Colonic mucosa (tissue), 4 donors: ENCODE results near the gene UNC5C. TPM values are rescaled to one million over a fixed set of nuclear protein-coding genes. Genes with fewer than 3 reads are reported as not detected.

Experiments
- DNase-seq: peaks from one replicate; pipeline ENCODE4 v3.0.0-alpha.2; 2020
- H3K27ac ChIP-seq: fragments of 200-600 bp; one replicate; pipeline ENCODE4 v1.8.0; 2021
- H3K27me3 ChIP-seq: fragments of 200-600 bp; one replicate; pipeline ENCODE4 v1.8.0; 2021
- H3K36me3 ChIP-seq: fragments of 200-600 bp; one replicate; pipeline ENCODE4 v1.8.0; 2021
- H3K4me1 ChIP-seq: fragments of 200-600 bp; one replicate; pipeline ENCODE4 v1.8.0; 2021; ENCODE audit warnings: mild to moderate bottlenecking
- H3K4me3 ChIP-seq: fragments of 200-600 bp; one replicate; pipeline ENCODE4 v1.8.0; 2021
- H3K9ac ChIP-seq, 2 donors: one replicate each; pipeline ENCODE4 v1.7.0; 2013; ENCODE audit warnings: control low read depth in 2 of 2, low read depth in 2 of 2, low read length in 2 of 2
- H3K9me3 ChIP-seq: fragments of 200-600 bp; one replicate; pipeline ENCODE4 v1.8.0; 2021
- intact Hi-C: fragments of 100-400 bp; cut with DNase I; formaldehyde crosslinking; loops from one replicate; pipeline ENCODE4 v1.14.1; 2022
- total RNA-seq, 2 donors: library from RNA; stranded (reverse); fragmentation: NEBNext Ultra II Directional in 1 of 2; extraction: Animal tissue kit (Norgen Biotek cat#: 25700) in 1 of 2; gene quantifications; one replicate each; pipeline ENCODE4 v1.2.1, GENCODE V29; 2021
- TF ChIP-seq, protein P1 (sequence below): fragments of 200-600 bp; IDR thresholded peaks from one replicate; pipeline ENCODE4 v1.8.0; 2022; ENCODE audit warnings: antibody characterized with exemption, mild to moderate bottlenecking
- donor health status: healthy.
- donor health status: DM: no; HTN: no; CAD: no.
- donor health status: DM: no; HTN: no; CAD: no.

The UNC5C gene
- total RNA-seq, 2 donors from 2014 or later = 3.9 to 4.2 TPM

DNA sequence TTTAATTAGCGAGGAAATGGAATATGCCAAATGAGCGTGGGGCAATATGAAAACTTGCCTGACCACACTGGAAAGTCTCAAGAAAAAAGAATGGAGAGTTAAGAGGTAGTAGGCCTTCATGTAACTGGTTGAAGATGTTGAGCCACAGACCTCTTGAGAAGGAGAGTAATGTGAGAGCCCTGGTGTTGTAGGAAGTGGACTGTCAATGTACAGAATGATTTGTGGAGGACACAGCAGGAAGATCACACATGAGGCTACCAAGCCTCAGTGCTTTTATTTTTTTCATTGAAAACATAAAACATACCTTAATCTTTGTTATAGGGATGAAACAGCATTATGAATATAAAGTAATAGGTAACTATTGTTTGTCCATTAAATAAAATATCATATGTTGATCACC, 331.6 kb downstream of the UNC5C start:
- Histone ChIP-seq H3K9ac (no peak overlapping the region), H3K36me3 (no peaks in the 10 kb centered on the region), H3K4me1 (no peaks in the 10 kb centered on the region), H3K9me3 (no peaks in the 10 kb centered on the region), H3K27ac (no peak overlapping the region), H3K4me3 (no peak overlapping the region), H3K27me3 (no peaks in the 10 kb centered on the region)
- intact Hi-C loops = no loop called here
- TF ChIP-seq, protein P1, sequence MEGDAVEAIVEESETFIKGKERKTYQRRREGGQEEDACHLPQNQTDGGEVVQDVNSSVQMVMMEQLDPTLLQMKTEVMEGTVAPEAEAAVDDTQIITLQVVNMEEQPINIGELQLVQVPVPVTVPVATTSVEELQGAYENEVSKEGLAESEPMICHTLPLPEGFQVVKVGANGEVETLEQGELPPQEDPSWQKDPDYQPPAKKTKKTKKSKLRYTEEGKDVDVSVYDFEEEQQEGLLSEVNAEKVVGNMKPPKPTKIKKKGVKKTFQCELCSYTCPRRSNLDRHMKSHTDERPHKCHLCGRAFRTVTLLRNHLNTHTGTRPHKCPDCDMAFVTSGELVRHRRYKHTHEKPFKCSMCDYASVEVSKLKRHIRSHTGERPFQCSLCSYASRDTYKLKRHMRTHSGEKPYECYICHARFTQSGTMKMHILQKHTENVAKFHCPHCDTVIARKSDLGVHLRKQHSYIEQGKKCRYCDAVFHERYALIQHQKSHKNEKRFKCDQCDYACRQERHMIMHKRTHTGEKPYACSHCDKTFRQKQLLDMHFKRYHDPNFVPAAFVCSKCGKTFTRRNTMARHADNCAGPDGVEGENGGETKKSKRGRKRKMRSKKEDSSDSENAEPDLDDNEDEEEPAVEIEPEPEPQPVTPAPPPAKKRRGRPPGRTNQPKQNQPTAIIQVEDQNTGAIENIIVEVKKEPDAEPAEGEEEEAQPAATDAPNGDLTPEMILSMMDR = no peak
- no peak for DNase-seq

DNA sequence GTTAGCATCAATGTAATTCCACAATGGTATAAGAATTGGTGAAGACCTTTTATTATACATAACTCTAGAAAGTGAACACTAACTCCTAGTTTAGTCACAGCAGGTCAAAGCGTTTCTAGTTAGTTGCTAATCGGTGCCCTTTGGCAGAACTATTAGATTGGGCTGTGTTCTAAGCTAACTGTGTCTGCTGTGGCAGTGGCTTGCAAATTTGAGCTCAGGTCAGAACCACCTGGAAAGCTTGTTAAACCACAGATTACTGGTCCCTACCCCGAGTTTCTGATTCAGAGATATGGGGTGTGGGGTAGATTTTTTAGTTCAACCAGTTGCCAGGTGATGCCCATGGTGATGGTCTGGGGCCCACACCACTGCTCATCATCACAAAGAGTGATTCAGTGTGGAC, 332.1 kb downstream of the UNC5C start:
- no peaks in the 10 kb centered on the region for H3K9me3 ChIP-seq
- intact Hi-C loops = no loop called here
- H3K9ac ChIP-seq = no peak overlapping the region
- H3K27ac ChIP-seq = no peak overlapping the region
- TF ChIP-seq, protein P1 = no peak
- no peaks in the 10 kb centered on the region for H3K4me1 ChIP-seq
- DNase-seq = no peak
- no peak overlapping the region for H3K4me3 ChIP-seq
- H3K27me3 ChIP-seq = no peaks in the 10 kb centered on the region
- no peaks in the 10 kb centered on the region for H3K36me3 ChIP-seq

DNA sequence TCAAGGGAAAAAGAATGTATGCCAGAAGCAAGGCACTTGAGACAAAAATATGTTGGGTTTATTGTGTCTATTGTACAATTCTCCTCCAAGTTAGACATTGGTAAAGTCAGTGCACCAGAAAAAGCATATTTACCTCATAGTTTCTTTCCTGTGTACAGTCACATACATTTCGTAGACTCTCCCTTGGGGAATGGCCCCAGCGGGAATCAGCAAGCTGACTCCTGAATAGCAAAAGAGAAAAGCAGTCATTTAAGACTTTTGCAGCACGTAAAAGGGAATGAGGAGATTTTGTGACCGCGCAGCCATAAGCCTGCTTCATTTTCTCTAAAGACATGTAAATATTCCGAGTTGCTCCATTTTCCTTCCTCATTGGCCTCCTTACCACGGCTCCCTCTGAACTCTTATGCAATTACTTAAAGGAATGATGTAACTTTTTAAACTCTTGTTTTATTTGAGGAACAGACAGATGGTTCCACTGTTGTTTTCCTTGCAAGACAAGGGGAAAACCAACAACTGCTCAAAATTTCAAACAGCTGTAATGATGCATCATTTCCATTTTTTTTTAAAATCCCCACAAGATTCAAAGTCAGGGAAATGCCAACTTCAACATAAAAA, 332.7 kb downstream of the UNC5C start:
- H3K4me3 ChIP-seq = no peak overlapping the region
- no peak overlapping the region for H3K9ac ChIP-seq
- H3K4me1 ChIP-seq = no peaks in the 10 kb centered on the region
- no peaks in the 10 kb centered on the region for H3K9me3 ChIP-seq
- intact Hi-C loops = no loop called here
- H3K27ac ChIP-seq = no peak overlapping the region
- H3K36me3 ChIP-seq = no peaks in the 10 kb centered on the region
- TF ChIP-seq, protein P1 = no peak
- H3K27me3 ChIP-seq = no peaks in the 10 kb centered on the region
- no peak for DNase-seq

DNA sequence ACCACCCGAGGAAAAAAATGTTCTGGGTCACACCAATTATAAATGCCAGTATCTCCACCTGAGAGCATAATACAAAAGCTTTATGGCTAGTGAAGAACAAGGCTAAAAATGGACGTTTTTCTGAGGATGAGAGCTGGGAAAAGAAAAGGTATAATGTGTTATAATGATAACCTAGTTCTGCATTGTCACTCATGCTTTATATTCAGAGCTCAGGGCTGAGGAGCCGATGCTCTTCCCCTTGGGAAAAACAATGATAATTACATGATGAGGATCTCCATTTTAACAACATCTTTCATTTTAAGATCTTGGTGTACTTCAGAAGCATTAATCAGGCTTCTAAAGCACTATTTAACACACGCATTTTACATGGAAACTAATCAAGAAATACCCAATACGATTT, 333.7 kb downstream of the UNC5C start:
- H3K9me3 ChIP-seq = no peaks in the 10 kb centered on the region
- TF ChIP-seq, protein P1 = no peak
- no peak overlapping the region for H3K9ac ChIP-seq
- intact Hi-C loops = no loop called here
- no peaks in the 10 kb centered on the region for H3K27me3 ChIP-seq
- H3K27ac ChIP-seq = no peak overlapping the region
- no peaks in the 10 kb centered on the region for H3K4me1 ChIP-seq
- no peaks in the 10 kb centered on the region for H3K36me3 ChIP-seq
- H3K4me3 ChIP-seq = no peak overlapping the region
- DNase-seq = no peak

DNA sequence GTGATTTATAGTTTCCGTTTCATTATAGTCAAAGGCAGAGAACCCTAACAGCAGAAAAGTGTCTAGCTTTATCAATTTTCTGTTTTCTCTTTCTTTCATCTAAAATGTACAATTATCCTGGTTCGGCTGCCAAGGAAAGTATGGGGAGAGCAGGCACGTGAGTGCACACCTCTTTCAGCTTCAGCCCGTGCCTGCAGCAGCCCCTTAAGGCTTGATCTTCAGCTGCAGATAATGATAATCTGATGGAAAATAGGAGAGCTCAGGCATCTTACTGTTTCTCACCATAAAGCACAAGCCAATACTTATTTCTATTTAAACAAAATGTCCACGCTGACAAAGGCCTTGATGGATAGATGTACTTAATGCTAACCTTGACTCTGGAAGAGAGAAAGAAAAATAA, 334.4 kb downstream of the UNC5C start:
- Histone ChIP-seq H3K4me3 (no peak overlapping the region), H3K27me3 (no peaks in the 10 kb centered on the region), H3K9me3 (no peaks in the 10 kb centered on the region), H3K36me3 (no peaks in the 10 kb centered on the region), H3K27ac (no peak overlapping the region), H3K9ac (no peak overlapping the region), H3K4me1 (no peaks in the 10 kb centered on the region)
- TF ChIP-seq, protein P1 = no peak
- intact Hi-C loops = no loop called here
- DNase-seq = no peak
